ENCODE measurements around the gene SMU1.

Gene SMU1

DNA sequence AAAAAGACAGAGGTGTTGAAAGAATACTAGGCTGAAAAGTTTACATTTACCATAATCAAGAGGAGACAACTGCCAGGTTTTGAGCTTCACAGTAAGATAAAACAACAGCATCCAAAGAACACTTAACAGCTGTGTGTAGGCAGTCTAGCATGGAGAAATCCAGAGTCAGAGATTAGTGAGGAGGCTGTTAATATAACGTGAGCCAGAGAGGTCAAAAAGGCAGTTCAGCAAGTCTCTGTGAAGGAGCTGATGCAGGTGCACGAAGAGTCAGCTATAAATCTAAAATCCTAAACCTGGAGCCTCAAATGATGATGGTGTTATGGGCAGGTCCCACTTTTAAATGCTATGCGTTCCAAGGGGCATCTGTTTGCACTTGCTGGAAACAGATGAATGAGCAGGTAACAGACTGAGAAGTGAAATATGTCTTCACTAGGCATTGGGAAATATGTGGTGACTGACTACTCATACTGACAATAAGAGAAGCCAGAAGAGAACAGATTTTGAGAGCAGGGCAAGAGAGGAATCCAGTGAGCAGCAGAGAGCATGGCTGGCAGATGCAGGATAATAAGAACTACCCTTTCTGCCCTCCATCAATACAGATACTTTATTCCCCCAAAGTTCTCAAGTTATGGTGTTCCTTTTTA lies 83.8 kb downstream of the SMU1 start:
- Histone ChIP-seq H3K4me3 (ENCODE audit: low read length, poor library complexity, severe bottlenecking) (no peak overlapping the region), H2AFZ (ENCODE audit: low read length) (no peak overlapping the region), H3F3A (ENCODE audit: low read depth) (no peaks in the 10 kb centered on the region), H3K9me3 (ENCODE audit: insufficient read depth, low read depth, low read length) (no peaks in the 10 kb centered on the region), H3K4me1 (ENCODE audit: insufficient read depth, low read length, poor library complexity, severe bottlenecking) (peaks cover 6% of the 10 kb centered on the region), H3K4me2 (ENCODE audit: low read depth, low read length, poor library complexity, severe bottlenecking) (no peak overlapping the region), H4K20me1 (ENCODE audit: insufficient read depth, low read length, poor library complexity, severe bottlenecking) (no peaks in the 10 kb centered on the region), H3K9me2 (replicated peaks; ENCODE audit: low read depth, low read length) (no peaks in the 10 kb centered on the region), H3K27me3 (ENCODE audit: insufficient read depth, low read length, poor library complexity, severe bottlenecking) (no peaks in the 10 kb centered on the region), H3K36me3 (ENCODE audit: insufficient read depth, low read length) (peaks cover 21% of the 10 kb centered on the region; the same call in 1 of the 2 replicates), H3K9ac (ENCODE audit: low read depth, low read length, poor library complexity, severe bottlenecking) (no peak overlapping the region), H3K79me2 (ENCODE audit: insufficient read depth, low read length) (peaks cover 12% of the 10 kb centered on the region; the same call in 1 of the 2 replicates)
- TF ChIP-seq, protein P1, sequence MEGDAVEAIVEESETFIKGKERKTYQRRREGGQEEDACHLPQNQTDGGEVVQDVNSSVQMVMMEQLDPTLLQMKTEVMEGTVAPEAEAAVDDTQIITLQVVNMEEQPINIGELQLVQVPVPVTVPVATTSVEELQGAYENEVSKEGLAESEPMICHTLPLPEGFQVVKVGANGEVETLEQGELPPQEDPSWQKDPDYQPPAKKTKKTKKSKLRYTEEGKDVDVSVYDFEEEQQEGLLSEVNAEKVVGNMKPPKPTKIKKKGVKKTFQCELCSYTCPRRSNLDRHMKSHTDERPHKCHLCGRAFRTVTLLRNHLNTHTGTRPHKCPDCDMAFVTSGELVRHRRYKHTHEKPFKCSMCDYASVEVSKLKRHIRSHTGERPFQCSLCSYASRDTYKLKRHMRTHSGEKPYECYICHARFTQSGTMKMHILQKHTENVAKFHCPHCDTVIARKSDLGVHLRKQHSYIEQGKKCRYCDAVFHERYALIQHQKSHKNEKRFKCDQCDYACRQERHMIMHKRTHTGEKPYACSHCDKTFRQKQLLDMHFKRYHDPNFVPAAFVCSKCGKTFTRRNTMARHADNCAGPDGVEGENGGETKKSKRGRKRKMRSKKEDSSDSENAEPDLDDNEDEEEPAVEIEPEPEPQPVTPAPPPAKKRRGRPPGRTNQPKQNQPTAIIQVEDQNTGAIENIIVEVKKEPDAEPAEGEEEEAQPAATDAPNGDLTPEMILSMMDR (conservative IDR thresholded peaks at IDR 0.05; ENCODE audit: low read length): no peak
- TF ChIP-seq EZH2phosphoT487 (IDR thresholded peaks at IDR 0.05; ENCODE audit: borderline replicate concordance): no peak

DNA sequence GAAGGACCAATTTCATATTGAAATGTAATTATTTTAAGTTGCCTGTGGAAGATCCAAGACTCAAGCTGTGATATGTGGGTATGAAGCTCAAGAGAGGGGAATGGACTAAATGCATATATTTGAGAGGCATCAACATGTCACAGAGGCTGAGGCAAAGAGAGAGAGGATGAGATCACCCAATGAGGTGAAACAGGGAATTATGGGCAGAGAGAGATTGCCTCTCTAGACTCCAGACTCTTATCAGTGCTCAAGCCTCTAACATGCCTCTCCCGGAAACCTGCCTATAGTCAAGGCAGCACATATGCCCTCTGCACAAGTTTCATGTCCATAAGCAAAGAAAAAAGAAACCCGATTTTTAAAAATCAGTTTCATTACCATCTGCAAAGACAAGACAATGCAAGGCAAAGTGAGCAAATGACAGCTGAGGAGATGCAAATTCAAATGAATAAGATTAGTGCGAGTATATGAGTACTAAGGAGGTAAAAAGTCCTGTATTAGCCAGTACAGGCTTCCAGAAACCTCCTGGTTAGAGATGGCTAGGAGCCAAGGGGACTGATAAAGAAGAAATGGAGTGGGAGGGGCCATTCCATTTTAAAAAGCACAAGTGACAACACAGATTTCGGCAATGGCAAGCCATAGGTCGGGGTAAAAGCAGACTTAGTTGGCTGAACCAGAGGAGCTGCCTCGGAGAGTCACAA lies 84.4 kb downstream of the SMU1 start:
- H3K36me3 ChIP-seq (ENCODE audit: insufficient read depth, low read length): peaks cover 27% of the 10 kb centered on the region; the same call in 1 of the 2 replicates

More for the DNA sequence above, 84.4 kb downstream of the SMU1 start:
- Histone ChIP-seq H3K9me3 (ENCODE audit: insufficient read depth, low read depth, low read length) (no peaks in the 10 kb centered on the region), H3K4me1 (ENCODE audit: insufficient read depth, low read length, poor library complexity, severe bottlenecking) (peaks cover 6% of the 10 kb centered on the region), H4K20me1 (ENCODE audit: insufficient read depth, low read length, poor library complexity, severe bottlenecking) (no peaks in the 10 kb centered on the region), H3F3A (ENCODE audit: low read depth) (no peaks in the 10 kb centered on the region), H3K9ac (ENCODE audit: low read depth, low read length, poor library complexity, severe bottlenecking) (no peak overlapping the region), H3K27me3 (ENCODE audit: insufficient read depth, low read length, poor library complexity, severe bottlenecking) (no peaks in the 10 kb centered on the region), H3K4me3 (ENCODE audit: low read length, poor library complexity, severe bottlenecking) (no peak overlapping the region), H3K9me2 (replicated peaks; ENCODE audit: low read depth, low read length) (no peaks in the 10 kb centered on the region), H3K79me2 (ENCODE audit: insufficient read depth, low read length) (peaks cover 10% of the 10 kb centered on the region; the same call in 1 of the 2 replicates), H2AFZ (ENCODE audit: low read length) (no peak overlapping the region), H3K4me2 (ENCODE audit: low read depth, low read length, poor library complexity, severe bottlenecking) (no peak overlapping the region)
- TF ChIP-seq, protein P1 (conservative IDR thresholded peaks at IDR 0.05; ENCODE audit: low read length): no peak
- TF ChIP-seq EZH2phosphoT487 (IDR thresholded peaks at IDR 0.05; ENCODE audit: borderline replicate concordance): no peak
